GM10266 (cell line): ENCODE measurements around the gene DMD.

Source experiments
- DNase-seq: peaks from one replicate; pipeline ENCODE4 v3.0.0; 2012; ENCODE audit errors: extremely low spot score
- TF ChIP-seq, protein P1 (sequence below): IDR thresholded peaks from 2 replicates; pipeline ENCODE4 v1.5.1; 2012; ENCODE audit warnings: mild to moderate bottlenecking, low read depth; ENCODE audit not compliant: control insufficient read depth, insufficient read depth; ENCODE audit errors: missing control alignments

The DMD gene

DNA sequence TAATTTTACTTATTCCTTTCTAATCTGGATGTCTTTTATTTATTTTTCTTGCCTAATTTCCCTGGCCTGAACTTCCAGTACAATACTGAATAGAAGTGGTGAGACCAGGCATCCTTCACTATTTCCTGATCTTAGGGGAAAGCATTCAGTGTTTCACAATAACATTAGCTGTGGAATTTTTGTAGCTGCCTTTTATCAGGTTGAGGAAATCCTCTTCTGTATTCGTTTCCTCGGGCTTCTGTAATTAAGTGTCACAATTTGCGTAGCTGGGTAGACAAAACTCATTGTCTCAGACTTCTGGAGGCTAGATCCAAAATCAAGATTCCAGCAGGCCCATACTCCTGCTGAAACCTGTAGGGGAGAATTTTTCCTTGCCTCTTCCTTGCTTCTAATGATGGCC lies 1541.1 kb downstream of the DMD start:
- TF ChIP-seq, protein P1, sequence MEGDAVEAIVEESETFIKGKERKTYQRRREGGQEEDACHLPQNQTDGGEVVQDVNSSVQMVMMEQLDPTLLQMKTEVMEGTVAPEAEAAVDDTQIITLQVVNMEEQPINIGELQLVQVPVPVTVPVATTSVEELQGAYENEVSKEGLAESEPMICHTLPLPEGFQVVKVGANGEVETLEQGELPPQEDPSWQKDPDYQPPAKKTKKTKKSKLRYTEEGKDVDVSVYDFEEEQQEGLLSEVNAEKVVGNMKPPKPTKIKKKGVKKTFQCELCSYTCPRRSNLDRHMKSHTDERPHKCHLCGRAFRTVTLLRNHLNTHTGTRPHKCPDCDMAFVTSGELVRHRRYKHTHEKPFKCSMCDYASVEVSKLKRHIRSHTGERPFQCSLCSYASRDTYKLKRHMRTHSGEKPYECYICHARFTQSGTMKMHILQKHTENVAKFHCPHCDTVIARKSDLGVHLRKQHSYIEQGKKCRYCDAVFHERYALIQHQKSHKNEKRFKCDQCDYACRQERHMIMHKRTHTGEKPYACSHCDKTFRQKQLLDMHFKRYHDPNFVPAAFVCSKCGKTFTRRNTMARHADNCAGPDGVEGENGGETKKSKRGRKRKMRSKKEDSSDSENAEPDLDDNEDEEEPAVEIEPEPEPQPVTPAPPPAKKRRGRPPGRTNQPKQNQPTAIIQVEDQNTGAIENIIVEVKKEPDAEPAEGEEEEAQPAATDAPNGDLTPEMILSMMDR, result no peak
- no peak for DNase-seq

DNA sequence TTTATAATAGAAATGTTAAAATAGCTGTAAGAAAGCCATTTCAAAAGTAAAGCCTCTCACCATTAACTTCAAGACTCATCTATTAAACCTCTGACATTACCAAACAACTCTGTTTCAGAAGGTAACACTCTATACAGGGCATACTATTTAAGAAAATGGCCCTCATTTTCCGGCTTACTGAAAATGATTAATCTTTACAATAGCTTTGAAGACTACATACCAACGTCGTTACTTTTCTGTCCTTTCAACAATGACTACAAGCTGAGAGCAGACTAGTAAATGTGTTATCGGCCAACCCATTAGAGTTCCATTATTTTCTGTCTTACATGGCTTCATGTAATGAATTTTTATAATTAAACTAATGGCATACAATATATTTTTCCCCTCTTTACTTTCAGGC lies 1545.9 kb downstream of the DMD start:
- TF ChIP-seq, protein P1, result no peak
- no peak for DNase-seq

DNA sequence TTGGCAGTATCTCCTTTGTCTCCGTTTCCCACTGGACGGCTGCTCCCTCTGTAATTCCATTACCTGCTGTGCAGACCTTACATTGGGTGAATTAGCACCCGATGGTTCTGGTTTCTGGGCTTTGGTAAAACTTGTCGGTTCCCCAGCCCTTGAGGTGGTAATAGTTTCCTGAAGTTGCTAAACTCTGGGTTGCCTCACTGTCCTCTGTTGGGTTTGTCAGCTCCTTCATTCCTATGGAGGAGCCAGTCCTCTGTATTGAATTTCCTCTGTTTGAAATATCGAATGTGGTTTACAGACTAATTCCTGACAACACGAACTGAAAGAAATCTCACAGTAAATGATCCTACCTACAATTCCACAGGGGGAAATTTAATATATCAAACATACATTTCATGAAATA lies 1548.2 kb downstream of the DMD start:
- TF ChIP-seq, protein P1, result no peak
- DNase-seq, result no peak

DNA sequence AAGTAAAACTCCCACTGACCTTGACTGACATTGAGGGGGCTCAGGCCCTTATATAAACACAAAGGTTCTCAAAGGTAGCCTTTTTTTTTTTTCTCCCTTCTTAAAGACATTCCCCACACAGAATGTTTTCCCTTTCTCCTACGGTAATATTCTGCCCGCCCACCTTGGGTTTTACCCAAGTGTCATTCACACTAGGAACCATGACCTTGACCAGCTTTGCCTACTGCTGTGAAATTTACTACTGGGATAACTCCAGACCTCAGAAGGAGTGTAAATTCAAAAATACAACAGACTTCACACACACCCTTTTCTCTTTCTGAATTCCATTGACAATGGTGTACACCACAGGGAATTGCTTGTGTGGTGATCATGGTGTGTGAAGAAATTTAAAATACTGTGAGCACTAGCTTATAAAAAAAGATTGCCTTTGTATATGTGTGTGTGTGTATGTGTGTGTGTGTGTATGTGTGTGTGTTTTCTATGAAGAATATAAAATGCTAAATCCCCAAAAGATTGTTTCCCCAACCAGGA lies 1550.0 kb downstream of the DMD start:
- DNase-seq, result no peak
- TF ChIP-seq, protein P1, result no peak

DNA sequence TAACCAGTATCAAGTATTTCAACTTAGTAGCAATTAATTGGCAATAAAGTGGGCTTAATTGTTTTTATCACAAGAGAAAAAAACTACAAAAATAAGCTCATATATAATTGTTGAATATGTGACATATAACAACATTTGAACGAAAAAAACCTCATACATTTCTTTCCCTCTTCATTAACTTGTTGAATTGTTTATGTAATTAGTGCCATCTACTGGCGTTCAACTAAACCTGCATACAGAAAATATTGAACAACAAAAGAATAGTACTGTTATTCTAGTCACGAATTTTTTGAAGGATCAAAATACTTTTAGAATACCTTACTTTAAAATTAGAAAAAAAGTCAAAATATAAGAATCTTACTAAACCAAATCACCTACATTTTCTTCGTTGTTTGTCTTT lies 1553.0 kb downstream of the DMD start:
- TF ChIP-seq, protein P1, result peak; percentile 23
- DNase-seq, result no peak

DNA sequence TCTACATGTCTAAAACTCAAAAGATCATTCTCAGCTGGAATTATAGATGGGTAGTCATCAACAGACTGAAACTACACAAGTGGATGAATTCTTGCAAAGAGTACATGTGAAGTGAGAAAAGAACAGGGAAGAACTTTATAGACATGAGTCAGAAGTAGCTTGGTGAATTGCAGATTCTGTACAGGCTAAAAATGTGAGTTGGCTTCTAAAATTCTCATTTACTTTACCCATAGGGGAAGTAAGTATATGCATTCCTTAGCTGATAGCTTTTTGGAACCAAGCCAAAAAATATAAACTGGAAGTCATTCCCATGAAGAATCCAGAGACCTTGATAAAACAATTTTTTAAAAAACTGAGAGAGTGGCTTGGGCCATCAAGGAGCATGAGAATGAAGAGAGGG lies 1555.3 kb downstream of the DMD start:
- TF ChIP-seq, protein P1, result no peak

DNA sequence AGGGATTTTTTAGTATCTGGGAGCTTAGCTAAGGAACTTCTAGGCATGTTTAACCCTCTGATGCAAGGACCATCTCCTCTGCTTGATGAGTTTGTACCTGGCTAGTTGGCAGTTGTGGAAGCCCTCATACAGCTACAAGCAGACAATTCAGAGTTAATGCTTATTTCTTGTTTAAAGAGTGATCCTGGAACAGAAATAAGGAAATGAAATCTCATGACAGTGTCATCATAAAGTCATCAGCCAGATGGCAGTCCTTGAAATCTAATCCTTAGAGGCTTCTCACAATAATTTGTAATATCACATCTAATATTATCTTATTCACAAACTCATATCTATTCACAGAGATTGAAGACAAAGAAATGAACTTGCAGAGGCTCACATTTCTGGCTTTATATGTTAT lies 1557.9 kb downstream of the DMD start:
- TF ChIP-seq, protein P1, result no peak
- DNase-seq, result no peak

More for the DNA sequence above, 1555.3 kb downstream of the DMD start:
- DNase-seq, result no peak
